Measurements from ENCODE around the gene ALAS2. TPM values are rescaled to one million over a fixed set of nuclear protein-coding genes. Genes with fewer than 3 reads are reported as not detected.
"Not testable (repeated sequence)": the region's sequence is repeated elsewhere in the genome, so short reads cannot be mapped to it uniquely, and the experiment has no call there.

Gene ALAS2
- not detected in 2 replicates for total RNA-seq (2022)
- not detected for Bru-seq, nascent RNA
- not detected for BruChase-seq, experiment 1, labeled RNA remaining after a 2-hour chase
- BruChase-seq, experiment 2, labeled RNA remaining after a 6-hour chase: not detected
- long read RNA-seq: 0 reads

DNA sequence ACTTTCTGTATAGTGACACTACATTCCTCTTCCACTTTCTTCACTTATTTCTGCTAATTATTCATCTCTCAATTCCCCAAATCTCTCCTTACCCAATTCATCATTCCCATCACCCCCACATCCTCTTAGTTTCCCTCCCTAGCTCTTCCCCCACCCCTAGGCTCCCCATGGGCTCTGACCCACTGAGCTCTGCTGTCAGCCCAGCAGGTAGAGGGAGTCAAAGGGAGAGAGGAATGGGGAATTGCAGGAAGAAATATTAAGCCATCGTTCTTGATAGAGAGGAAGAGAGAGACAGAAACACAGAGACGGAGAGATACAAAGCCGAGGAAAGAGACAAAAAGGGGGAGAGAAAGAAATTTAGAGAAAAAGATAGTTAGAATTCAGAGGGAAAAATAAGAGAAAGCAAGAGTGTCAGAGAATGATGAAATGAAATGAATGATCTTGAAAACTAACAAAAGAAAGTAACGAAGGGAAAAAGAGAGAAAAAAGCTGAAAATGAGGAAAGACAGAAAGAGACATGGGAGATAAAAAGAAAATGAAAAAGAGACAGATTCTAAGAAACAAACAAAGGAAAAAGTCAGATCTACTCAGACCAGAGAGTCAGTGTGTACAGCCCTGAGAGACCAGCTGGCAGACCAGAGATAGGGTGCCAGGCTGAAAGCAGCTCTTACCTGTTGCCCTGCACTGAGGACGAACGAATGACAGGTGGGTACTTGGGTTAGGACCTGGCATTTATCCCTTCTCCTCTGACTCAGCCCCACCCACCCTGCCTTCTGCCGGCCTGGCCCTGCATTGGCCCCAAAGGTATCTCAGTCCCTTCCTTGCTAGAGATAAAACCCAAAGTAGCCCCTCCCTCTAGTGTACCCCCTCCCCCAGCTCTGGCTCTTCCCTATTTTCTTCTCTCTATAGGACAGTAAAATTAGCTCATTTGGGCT lies at the start of gene ALAS2:
Gene ALAS2 (minus strand): TSS at position 707 of the 935 bp plus-strand sequence. CDS start 4,977 bp downstream, outside the sequence.
- no peak for DNase-seq
- intact Hi-C loops (cut with micrococcal nuclease; ENCODE audit: unreplicated experiment): no loop called here
- no peaks in the 10 kb centered on the region for H3K4me1 ChIP-seq
- Mint-ChIP-seq H3K27ac (ENCODE audit: unreplicated experiment) (no peak within 1 kb of the TSS), H3K27me3 (ENCODE audit: insufficient read depth, unreplicated experiment) (peaks cover 6% of the 10 kb centered on the region), H3K4me3 (ENCODE audit: unreplicated experiment) (no peak within 1 kb of the TSS), H3K9me3 (ENCODE audit: unreplicated experiment) (no peaks in the 10 kb centered on the region), H3K36me3 (ENCODE audit: insufficient read depth, unreplicated experiment) (no peaks in the 10 kb centered on the region), H3K4me1 (ENCODE audit: low read depth, unreplicated experiment) (no peaks in the 10 kb centered on the region)
- H3K36me3 ChIP-seq (ENCODE audit: control insufficient read depth, insufficient read depth, low read length): no peaks in the 10 kb centered on the region
- TF ChIP-seq CTCF (IDR thresholded peaks at IDR 0.05; ENCODE audit: insufficient read depth in 1 of 2, low read depth in 1 of 2, low read length in 1 of 2, severe bottlenecking in 1 of 2, unreplicated experiment in 1 of 2): no peak
- no peaks in the 10 kb centered on the region for H3K9me3 ChIP-seq
- ChIA-PET CTCF (no interaction called here), POLR2A (no interaction called here)
- BruUV-seq (replicated peaks): no TSS peak
- H3K27me3 ChIP-seq (replicated peaks; ENCODE audit: control insufficient read depth, insufficient read depth, low read length): no peaks in the 10 kb centered on the region
- no peak within 1 kb of the TSS for H3K4me3 ChIP-seq (ENCODE audit: low read depth, low read length)

DNA sequence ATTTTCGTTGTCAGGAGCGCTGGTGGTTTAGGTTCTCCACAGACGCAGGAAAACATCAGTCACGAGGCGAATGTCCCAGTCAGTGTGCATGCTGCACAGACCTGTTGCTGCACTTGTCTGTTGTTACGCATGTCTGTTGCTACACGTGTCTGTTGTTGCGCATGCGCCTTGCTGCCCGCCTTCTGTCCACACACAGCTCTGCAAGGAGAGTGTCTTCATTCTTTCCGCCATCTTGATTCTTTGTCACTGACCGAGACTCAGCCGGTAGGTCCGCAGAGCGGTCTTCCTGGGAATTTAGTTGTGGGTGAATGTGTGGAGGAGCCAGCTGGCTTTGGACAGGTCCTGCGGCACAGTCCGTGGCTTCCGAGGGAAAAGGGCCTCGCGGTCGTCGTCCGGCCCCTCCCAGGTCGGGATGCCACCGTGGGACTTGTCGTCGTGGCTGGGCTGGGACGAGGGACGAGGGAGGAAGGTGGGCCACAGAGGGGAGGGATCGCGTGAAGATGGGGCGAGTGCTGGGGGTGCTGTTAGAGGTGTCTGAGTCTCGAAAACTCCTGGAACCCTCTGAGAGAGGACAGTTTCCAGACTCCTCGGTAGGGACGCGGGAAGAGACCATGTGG lies 44.2 kb upstream of the ALAS2 start, which contains the start of gene PAGE2B:
Gene PAGE2B (plus strand): TSS at position 180 of the 617 bp plus-strand sequence. CDS start 1,012 bp downstream, outside the sequence.
- Mint-ChIP-seq H3K36me3 (ENCODE audit: insufficient read depth, unreplicated experiment) (no peaks in the 10 kb centered on the region), H3K27ac (ENCODE audit: unreplicated experiment) (no peak within 1 kb of the TSS), H3K9me3 (ENCODE audit: unreplicated experiment) (peaks cover 5% of the 10 kb centered on the region), H3K4me1 (ENCODE audit: low read depth, unreplicated experiment) (no peaks in the 10 kb centered on the region), H3K4me3 (ENCODE audit: unreplicated experiment) (no peak within 1 kb of the TSS), H3K27me3 (ENCODE audit: insufficient read depth, unreplicated experiment) (no peaks in the 10 kb centered on the region)
- Histone ChIP-seq H3K36me3 (ENCODE audit: control insufficient read depth, insufficient read depth, low read length) (no peaks in the 10 kb centered on the region), H3K27me3 (replicated peaks; ENCODE audit: control insufficient read depth, insufficient read depth, low read length) (no peaks in the 10 kb centered on the region), H3K4me1 (no peaks in the 10 kb centered on the region), H3K4me3 (ENCODE audit: low read depth, low read length) (no peak within 1 kb of the TSS), H3K9me3 (no peaks in the 10 kb centered on the region)
- CTCF ChIA-PET: no interaction called here
- POLR2A ChIA-PET: no interaction called here
- no TSS peak for BruUV-seq (replicated peaks)
- no peak for TF ChIP-seq CTCF (IDR thresholded peaks at IDR 0.05; ENCODE audit: insufficient read depth in 1 of 2, low read depth in 1 of 2, low read length in 1 of 2, severe bottlenecking in 1 of 2, unreplicated experiment in 1 of 2)
- no peak for DNase-seq
- intact Hi-C loops (cut with micrococcal nuclease; ENCODE audit: unreplicated experiment): no loop called here

GRCh38 chrX:55072286-55072685 lies 41.5 kb upstream of the ALAS2 start:
- H3K4me3 Mint-ChIP-seq (ENCODE audit: unreplicated experiment): no peak overlapping the region
- H3K27me3 ChIP-seq (replicated peaks; ENCODE audit: control insufficient read depth, insufficient read depth, low read length): no peaks in the 10 kb centered on the region
- peaks cover 10% of the 10 kb centered on the region for H3K9me3 Mint-ChIP-seq (ENCODE audit: unreplicated experiment)
- ChIA-PET CTCF (no interaction called here), POLR2A (no interaction called here)
- H3K4me1 Mint-ChIP-seq (ENCODE audit: low read depth, unreplicated experiment): no peaks in the 10 kb centered on the region
- no peak overlapping the region for H3K27ac Mint-ChIP-seq (ENCODE audit: unreplicated experiment)
- no peak overlapping the region for H3K4me3 ChIP-seq (ENCODE audit: low read depth, low read length)
- H3K4me1 ChIP-seq: no peaks in the 10 kb centered on the region
- no peaks in the 10 kb centered on the region for H3K36me3 ChIP-seq (ENCODE audit: control insufficient read depth, insufficient read depth, low read length)
- intact Hi-C loops (cut with micrococcal nuclease; ENCODE audit: unreplicated experiment): no loop called here
- no peak for DNase-seq
- TF ChIP-seq CTCF (IDR thresholded peaks at IDR 0.05; ENCODE audit: insufficient read depth in 1 of 2, low read depth in 1 of 2, low read length in 1 of 2, severe bottlenecking in 1 of 2, unreplicated experiment in 1 of 2): no peak
- no peaks in the 10 kb centered on the region for H3K36me3 Mint-ChIP-seq (ENCODE audit: insufficient read depth, unreplicated experiment)
- H3K27me3 Mint-ChIP-seq (ENCODE audit: insufficient read depth, unreplicated experiment): no peaks in the 10 kb centered on the region
- no peaks in the 10 kb centered on the region for H3K9me3 ChIP-seq
- BruUV-seq (replicated peaks): no TSS peak

GRCh38 chrX:55067180-55067579 lies 36.4 kb upstream of the ALAS2 start:
- H3K36me3 Mint-ChIP-seq (ENCODE audit: insufficient read depth, unreplicated experiment); H3K9me3 ChIP-seq; BruUV-seq (replicated peaks); H3K4me3 Mint-ChIP-seq (ENCODE audit: unreplicated experiment); H3K9me3 Mint-ChIP-seq (ENCODE audit: unreplicated experiment); H3K4me1 ChIP-seq; H3K36me3 ChIP-seq (ENCODE audit: control insufficient read depth, insufficient read depth, low read length); POLR2A ChIA-PET; CTCF ChIA-PET; H3K27ac Mint-ChIP-seq (ENCODE audit: unreplicated experiment); H3K27me3 ChIP-seq (replicated peaks; ENCODE audit: control insufficient read depth, insufficient read depth, low read length); H3K4me3 ChIP-seq (ENCODE audit: low read depth, low read length); H3K27me3 Mint-ChIP-seq (ENCODE audit: insufficient read depth, unreplicated experiment); intact Hi-C loops (cut with micrococcal nuclease; ENCODE audit: unreplicated experiment); DNase-seq; H3K4me1 Mint-ChIP-seq (ENCODE audit: low read depth, unreplicated experiment): not testable (repeated sequence)

Measured in Caco-2 (cell line).